Activated CD8-positive, alpha-beta T cell treated with anti-CD3 and anti-CD28 coated beads for 36 hours (primary cell): ENCODE data around the gene EPHA2. TPM values are rescaled to one million over a fixed set of nuclear protein-coding genes. Genes with fewer than 3 reads are reported as not detected.

Experiments used
- ATAC-seq: fragments of 200-7000 bp; cut with Tn5 transposase; one replicate; pipeline ENCODE4 v1.10.0; 2021; ENCODE audit warnings: mild to moderate bottlenecking, moderate library complexity
- CTCF ChIA-PET: fragments of 350-600 bp; sonication (Branson Sonifier 250); formaldehyde crosslinking; loops from one replicate; lab custom pipeline; 2021; ENCODE audit warnings: antibody characterized with exemption; lab: Charles Lee
- POLR2A ChIA-PET: fragments of 350-600 bp; sonication (Branson Sonifier 250); formaldehyde crosslinking; loops from one replicate; lab custom pipeline; 2021; ENCODE audit warnings: antibody characterized with exemption; lab: Charles Lee
- DNase-seq: peaks from one replicate; pipeline ENCODE4 v3.0.0-alpha.2; 2020
- H3K27ac Mint-ChIP-seq: one replicate; pipeline ENCODE4 v1.8.0; 2021; ENCODE audit warnings: mild to moderate bottlenecking, mixed read lengths
- H3K27me3 Mint-ChIP-seq: one replicate; pipeline ENCODE4 v1.8.0; 2021; ENCODE audit warnings: mixed read lengths
- H3K36me3 Mint-ChIP-seq: one replicate; pipeline ENCODE4 v1.8.0; 2021; ENCODE audit warnings: low read depth, mixed read lengths
- H3K4me1 Mint-ChIP-seq: one replicate; pipeline ENCODE4 v1.8.0; 2021; ENCODE audit warnings: low read depth, mixed read lengths
- H3K4me3 Mint-ChIP-seq: one replicate; pipeline ENCODE4 v1.8.0; 2021; ENCODE audit warnings: mild to moderate bottlenecking, moderate library complexity, mixed read lengths
- H3K9me3 Mint-ChIP-seq: one replicate; pipeline ENCODE4 v1.8.0; 2021; ENCODE audit warnings: mixed read lengths
- CTCF ChIP-seq: fragments of 200-600 bp; IDR thresholded peaks from one replicate; pipeline ENCODE4 v1.8.0; 2022; ENCODE audit warnings: antibody characterized with exemption, mild to moderate bottlenecking
- intact Hi-C: fragments of 100-400 bp; cut with micrococcal nuclease; formaldehyde crosslinking; loops from one replicate; pipeline ENCODE4 v1.10.0; 2022
- total RNA-seq, 2 experiments: library from RNA; stranded (reverse); gene quantifications; one replicate each; pipeline ENCODE4 v1.2.3, GENCODE V29; 2021

EPHA2 gene
- total RNA-seq, 2 experiments from 2014 or later: not detected

- H3K36me3 Mint-ChIP-seq: no peaks in the 10 kb centered on the region
- ATAC-seq (no peak), DNase-seq (no peak)
- CTCF ChIA-PET: interaction anchor here (1.1 to 1.6 kb wide), 2 partner anchors 43 to 62 kb away, joined by 3 to 4 read pairs; no protein-coding TSS in a partner anchor
- peaks cover 13% of the 10 kb centered on the region for H3K4me1 Mint-ChIP-seq
- POLR2A ChIA-PET: no interaction called here
- H3K9me3 Mint-ChIP-seq: no peaks in the 10 kb centered on the region
- intact Hi-C loops: no loop called here
- no peak overlapping the region for H3K4me3 Mint-ChIP-seq
- peaks cover 2% of the 10 kb centered on the region for H3K27me3 Mint-ChIP-seq
- H3K27ac Mint-ChIP-seq: no peak overlapping the region
- no peak for TF ChIP-seq CTCF
Measured at GRCh38 chr1:16145030-16145661, 10.7 kb downstream of the EPHA2 start.

- CTCF ChIA-PET: interaction anchor here (1.6 kb wide), 1 partner anchor 43 kb away, joined by 4 read pairs; no protein-coding TSS in a partner anchor
- TF ChIP-seq CTCF: no peak
- ATAC-seq: no peak
- Mint-ChIP-seq H3K27me3 (peaks cover 2% of the 10 kb centered on the region), H3K27ac (no peak overlapping the region), H3K4me1 (peaks cover 15% of the 10 kb centered on the region), H3K36me3 (no peaks in the 10 kb centered on the region), H3K4me3 (no peak overlapping the region), H3K9me3 (no peaks in the 10 kb centered on the region)
- DNase-seq: no peak
- intact Hi-C loops: no loop called here
- POLR2A ChIA-PET: no interaction called here
Measured at GRCh38 chr1:16144325-16145029, 11.4 kb downstream of the EPHA2 start.

GRCh38 chr1:16143566-16144324 is 12.1 kb downstream of the EPHA2 start:
- no peak for DNase-seq
- TF ChIP-seq CTCF: no peak
- peaks cover 18% of the 10 kb centered on the region for H3K4me1 Mint-ChIP-seq
- no peaks in the 10 kb centered on the region for H3K36me3 Mint-ChIP-seq
- intact Hi-C loops: no loop called here
- ChIA-PET POLR2A (no interaction called here), CTCF (interaction anchor here (1.6 kb wide), 1 partner anchor 44 kb away, joined by 4 read pairs; no protein-coding TSS in a partner anchor)
- H3K27me3 Mint-ChIP-seq: peaks cover 2% of the 10 kb centered on the region
- no peak overlapping the region for H3K27ac Mint-ChIP-seq
- no peak overlapping the region for H3K4me3 Mint-ChIP-seq
- ATAC-seq: no peak
- H3K9me3 Mint-ChIP-seq: no peaks in the 10 kb centered on the region

GRCh38 chr1:16143005-16143565 is 12.8 kb downstream of the EPHA2 start:
- Mint-ChIP-seq H3K27me3 (peaks cover 2% of the 10 kb centered on the region), H3K9me3 (no peaks in the 10 kb centered on the region), H3K4me1 (peaks cover 18% of the 10 kb centered on the region), H3K27ac (no peak overlapping the region), H3K4me3 (no peak overlapping the region), H3K36me3 (no peaks in the 10 kb centered on the region)
- no peak for ATAC-seq
- no peak for DNase-seq
- no peak for TF ChIP-seq CTCF
- CTCF ChIA-PET: no interaction called here
- intact Hi-C loops: no loop called here
- POLR2A ChIA-PET: no interaction called here
